GM23338 (cell line): ENCODE measurements around the gene DERA.

ENCODE experiments used
- EZH2 ChIP-seq: fragments of 200-600 bp; sonication (generic); IDR thresholded peaks from one replicate; pipeline ENCODE4 v1.8.0; 2017; ENCODE audit warnings: antibody characterized with exemption, mild to moderate bottlenecking, low read depth; ENCODE audit not compliant: unreplicated experiment
- TF ChIP-seq, protein P1 (sequence below), 2 experiments: fragments of 200-600 bp in 1 of 2; sonication (generic) in 1 of 2; conservative IDR thresholded peaks; 2 replicates each; pipeline versions ENCODE4 v1.5.1 to v1.6.1; 2016 to 2017; ENCODE audit warnings: antibody characterized with exemption in 2 of 2, low read depth in 2 of 2, mild to moderate bottlenecking in 2 of 2, moderate library complexity in 1 of 2

DNA sequence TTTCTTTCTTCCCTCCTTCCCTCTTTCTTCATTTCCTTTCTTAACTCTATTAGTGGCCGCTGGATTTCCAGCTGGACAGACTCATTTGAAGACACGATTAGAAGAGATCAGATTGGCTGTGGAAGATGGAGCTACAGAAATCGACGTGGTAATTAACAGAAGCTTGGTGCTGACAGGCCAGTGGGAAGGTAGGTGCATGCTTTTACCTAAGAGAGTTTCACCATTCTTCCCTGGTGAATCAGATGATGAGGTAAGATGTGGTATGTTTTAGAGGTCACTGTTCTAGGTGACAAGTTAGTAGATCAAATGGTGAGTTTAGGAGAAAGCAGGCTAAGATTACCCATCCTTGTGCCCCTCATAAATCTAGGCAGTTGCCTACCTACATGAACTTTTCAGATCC is 51.6 kb downstream of the DERA start:
- TF ChIP-seq, protein P1, sequence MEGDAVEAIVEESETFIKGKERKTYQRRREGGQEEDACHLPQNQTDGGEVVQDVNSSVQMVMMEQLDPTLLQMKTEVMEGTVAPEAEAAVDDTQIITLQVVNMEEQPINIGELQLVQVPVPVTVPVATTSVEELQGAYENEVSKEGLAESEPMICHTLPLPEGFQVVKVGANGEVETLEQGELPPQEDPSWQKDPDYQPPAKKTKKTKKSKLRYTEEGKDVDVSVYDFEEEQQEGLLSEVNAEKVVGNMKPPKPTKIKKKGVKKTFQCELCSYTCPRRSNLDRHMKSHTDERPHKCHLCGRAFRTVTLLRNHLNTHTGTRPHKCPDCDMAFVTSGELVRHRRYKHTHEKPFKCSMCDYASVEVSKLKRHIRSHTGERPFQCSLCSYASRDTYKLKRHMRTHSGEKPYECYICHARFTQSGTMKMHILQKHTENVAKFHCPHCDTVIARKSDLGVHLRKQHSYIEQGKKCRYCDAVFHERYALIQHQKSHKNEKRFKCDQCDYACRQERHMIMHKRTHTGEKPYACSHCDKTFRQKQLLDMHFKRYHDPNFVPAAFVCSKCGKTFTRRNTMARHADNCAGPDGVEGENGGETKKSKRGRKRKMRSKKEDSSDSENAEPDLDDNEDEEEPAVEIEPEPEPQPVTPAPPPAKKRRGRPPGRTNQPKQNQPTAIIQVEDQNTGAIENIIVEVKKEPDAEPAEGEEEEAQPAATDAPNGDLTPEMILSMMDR (conservative IDR thresholded peaks at IDR 0.05; ENCODE audit: low read depth in 2 of 2): no peak
- no peak for TF ChIP-seq EZH2
